OCI-LY7 (cell line): ENCODE data around the gene MDK. TPM values are rescaled to one million over a fixed set of nuclear protein-coding genes. Genes with fewer than 3 reads are reported as not detected.
A peak's percentile ranks its signal among the peaks of the same experiment; 100 is the strongest.

Experiments used
- BruUV-seq: library from RNA; stranded (reverse); fragments of 400-500 nt; replicated peaks from 2 replicates; lab custom pipeline; 2021; lab: Mats Ljungman, UMichigan
- CTCF ChIA-PET: fragments of 300-600 bp; sonication (Branson Sonifier 250); formaldehyde crosslinking; loops from one replicate; lab custom pipeline; 2022; ENCODE audit warnings: antibody characterized with exemption; ENCODE audit not compliant: unreplicated experiment; lab: Charles Lee
- POLR2A ChIA-PET: fragments of 300-600 bp; sonication (Branson Sonifier 250); formaldehyde crosslinking; loops from one replicate; lab custom pipeline; 2022; ENCODE audit warnings: antibody characterized with exemption; lab: Charles Lee
- DNase-seq: peaks from one replicate; pipeline ENCODE4 v3.0.0-alpha.2; 2015; ENCODE audit warnings: low spot score
- H2AFZ ChIP-seq: fragments of 200-600 bp; sonication (generic), shearing (Covaris generic); 2 replicates; pipeline ENCODE4 v1.6.1; 2014; ENCODE audit warnings: mild to moderate bottlenecking, antibody characterized with exemption, low read length, moderate library complexity
- H3K27ac ChIP-seq: fragments of 200-600 bp; sonication (generic); 2 replicates; pipeline ENCODE4 v1.5.1; 2014; ENCODE audit warnings: mixed run types, low read depth, mild to moderate bottlenecking, moderate library complexity, low read length, inconsistent platforms; ENCODE audit not compliant: poor library complexity, severe bottlenecking
- H3K36me3 ChIP-seq: fragments of 200-600 bp; sonication (generic); 2 replicates; pipeline ENCODE4 v1.6.1; 2014; ENCODE audit warnings: mild to moderate bottlenecking, antibody characterized with exemption, low read length, moderate library complexity, mixed read lengths; ENCODE audit not compliant: insufficient read depth
- H3K4me1 ChIP-seq: fragments of 200-600 bp; sonication (generic); 2 replicates; pipeline ENCODE4 v1.5.1; 2014; ENCODE audit warnings: mild to moderate bottlenecking, low read length; ENCODE audit not compliant: insufficient read depth, poor library complexity, severe bottlenecking
- H3K4me2 ChIP-seq: fragments of 200-600 bp; sonication (generic); 2 replicates; pipeline ENCODE4 v1.6.1; 2014; ENCODE audit warnings: mild to moderate bottlenecking, low read length
- H3K4me3 ChIP-seq: fragments of 200-600 bp; sonication (generic); 2 replicates; pipeline ENCODE4 v1.5.1; 2014; ENCODE audit warnings: mild to moderate bottlenecking, low read depth, low read length; ENCODE audit not compliant: poor library complexity, severe bottlenecking
- H3K79me2 ChIP-seq: fragments of 200-600 bp; sonication (generic); 2 replicates; pipeline ENCODE4 v1.6.1; 2016; ENCODE audit warnings: low read depth, mild to moderate bottlenecking, low read length, moderate library complexity, mixed read lengths; ENCODE audit not compliant: insufficient read depth
- H3K9me2 ChIP-seq: fragments of 200-600 bp; sonication (generic); 2 replicates; pipeline ENCODE4 v1.6.1; 2016; ENCODE audit warnings: mild to moderate bottlenecking, low read length, mixed read lengths; ENCODE audit not compliant: insufficient read depth
- H3K9me3 ChIP-seq: fragments of 200-600 bp; sonication (generic); 2 replicates; pipeline ENCODE4 v1.6.1; 2014; ENCODE audit warnings: mild to moderate bottlenecking, mixed run types, low read length, mixed read lengths
- H4K20me1 ChIP-seq: fragments of 200-600 bp; sonication (generic); 2 replicates; pipeline ENCODE4 v1.6.1; 2014; ENCODE audit warnings: mild to moderate bottlenecking, antibody characterized with exemption, low read length, moderate library complexity, mixed read lengths; ENCODE audit not compliant: insufficient read depth
- EZH2phosphoT487 ChIP-seq: fragments of 200-600 bp; sonication (generic); IDR thresholded peaks from 2 replicates; pipeline ENCODE4 v1.6.1; 2018; ENCODE audit warnings: low read depth, borderline replicate concordance, mild to moderate bottlenecking, mixed run types, antibody characterized with exemption, low read length, moderate library complexity, mixed read lengths
- intact Hi-C: fragments of 100-400 bp; cut with micrococcal nuclease; formaldehyde crosslinking; loops from one replicate; pipeline ENCODE4 v1.10.0; 2022; ENCODE audit not compliant: unreplicated experiment
- total RNA-seq, 2 experiments: library from RNA; depleted of rRNA in 1 of 2; stranded (reverse); fragments of >200 nt in 1 of 2; shearing (Covaris generic) in 1 of 2; gene quantifications; 2 replicates each; pipeline ENCODE4 v1.2.3, GENCODE V29; 2014 to 2022
- TF ChIP-seq, protein P1 (sequence below): fragments of 200-600 bp; sonication (generic); conservative IDR thresholded peaks from 2 replicates; pipeline ENCODE4 v1.5.1; 2014; ENCODE audit warnings: mild to moderate bottlenecking, antibody characterized with exemption, low read length, moderate library complexity, mixed read lengths

MDK gene
- total RNA-seq, 2 experiments from 2014 or later, result 5.1 to 6.2 TPM

- no peak overlapping the region for H3K27ac ChIP-seq
- no peak for TF ChIP-seq EZH2phosphoT487
- TF ChIP-seq, protein P1, sequence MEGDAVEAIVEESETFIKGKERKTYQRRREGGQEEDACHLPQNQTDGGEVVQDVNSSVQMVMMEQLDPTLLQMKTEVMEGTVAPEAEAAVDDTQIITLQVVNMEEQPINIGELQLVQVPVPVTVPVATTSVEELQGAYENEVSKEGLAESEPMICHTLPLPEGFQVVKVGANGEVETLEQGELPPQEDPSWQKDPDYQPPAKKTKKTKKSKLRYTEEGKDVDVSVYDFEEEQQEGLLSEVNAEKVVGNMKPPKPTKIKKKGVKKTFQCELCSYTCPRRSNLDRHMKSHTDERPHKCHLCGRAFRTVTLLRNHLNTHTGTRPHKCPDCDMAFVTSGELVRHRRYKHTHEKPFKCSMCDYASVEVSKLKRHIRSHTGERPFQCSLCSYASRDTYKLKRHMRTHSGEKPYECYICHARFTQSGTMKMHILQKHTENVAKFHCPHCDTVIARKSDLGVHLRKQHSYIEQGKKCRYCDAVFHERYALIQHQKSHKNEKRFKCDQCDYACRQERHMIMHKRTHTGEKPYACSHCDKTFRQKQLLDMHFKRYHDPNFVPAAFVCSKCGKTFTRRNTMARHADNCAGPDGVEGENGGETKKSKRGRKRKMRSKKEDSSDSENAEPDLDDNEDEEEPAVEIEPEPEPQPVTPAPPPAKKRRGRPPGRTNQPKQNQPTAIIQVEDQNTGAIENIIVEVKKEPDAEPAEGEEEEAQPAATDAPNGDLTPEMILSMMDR, result peak; percentile 89
- ChIA-PET POLR2A (interaction anchor here (0.8 to 2.7 kb wide), 3 partner anchors 10 to 266 kb away, joined by 3 to 14 read pairs (median 4); no protein-coding TSS in a partner anchor), CTCF (interaction anchor here (0.5 to 1.9 kb wide), 4 partner anchors 9 to 20 kb away, joined by 4 to 10 read pairs (median 5); no protein-coding TSS in a partner anchor)
- H3K36me3 ChIP-seq, result peaks cover 21% of the 10 kb centered on the region; the same call in 1 of the 2 replicates
- H3K4me2 ChIP-seq, result peak overlapping the region; percentile 43; the same call in 1 of the 2 replicates
- peaks cover 8% of the 10 kb centered on the region; the same call in 1 of the 2 replicates for H4K20me1 ChIP-seq
- no peaks in the 10 kb centered on the region for H3K9me3 ChIP-seq
- no TSS peak for BruUV-seq
- no peaks in the 10 kb centered on the region for H3K9me2 ChIP-seq
- H3K4me1 ChIP-seq, result peaks cover 38% of the 10 kb centered on the region
- peaks cover 36% of the 10 kb centered on the region for H3K79me2 ChIP-seq
- no peak overlapping the region for H2AFZ ChIP-seq
- intact Hi-C loops, result loop anchor here (1.0 kb wide), 1 partner anchor 15 kb away; no protein-coding TSS in a partner anchor
- no peak overlapping the region for H3K4me3 ChIP-seq
- DNase-seq, result peak; percentile 71
Measured at GRCh38 chr11:46352063-46352841, 29.2 kb upstream of the MDK start.

DNA sequence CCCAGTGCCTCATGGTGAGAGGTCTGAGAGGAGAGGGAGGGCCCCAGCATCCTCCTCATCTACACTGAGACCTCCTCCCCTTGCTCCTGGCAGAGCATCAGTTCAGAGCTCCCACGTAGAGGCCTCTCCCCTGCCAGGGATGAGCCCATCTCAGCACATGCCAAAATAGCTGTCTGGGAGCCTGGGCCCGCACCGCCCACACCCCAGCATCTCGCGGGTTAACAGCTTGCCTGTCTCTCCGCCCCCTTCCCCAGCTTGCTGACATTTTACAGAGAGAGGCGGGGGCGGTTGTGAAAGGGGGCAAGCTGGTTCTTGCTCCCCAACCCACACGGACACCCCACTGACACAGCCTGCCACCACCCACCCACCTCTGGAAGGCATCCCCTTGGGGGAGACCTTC, 27.8 kb upstream of the MDK start:
- Histone ChIP-seq H3K9me3 (no peaks in the 10 kb centered on the region), H3K9me2 (no peaks in the 10 kb centered on the region), H3K79me2 (peaks cover 28% of the 10 kb centered on the region; the same call in 1 of the 2 replicates), H3K4me2 (no peak overlapping the region), H3K4me3 (no peak overlapping the region), H4K20me1 (0 out of 2 replicates have a peak, but pooled peaks cover 8% of the 10 kb centered on the region), H3K27ac (no peak overlapping the region), H3K4me1 (peaks cover 44% of the 10 kb centered on the region), H2AFZ (no peak overlapping the region), H3K36me3 (peaks cover 18% of the 10 kb centered on the region; the same call in 1 of the 2 replicates)
- CTCF ChIA-PET, result no interaction called here
- BruUV-seq, result no TSS peak
- DNase-seq, result no peak
- TF ChIP-seq, protein P1, result no peak
- intact Hi-C loops, result no loop called here
- POLR2A ChIA-PET, result interaction anchor here (2.7 kb wide), 1 partner anchor 8 kb away, joined by 14 read pairs; no protein-coding TSS in a partner anchor
